AG09319 (cell line): ENCODE data around the gene KCNQ2.

ENCODE experiments used
- DNase-seq: peaks from one replicate; pipeline ENCODE4 v3.0.0-alpha.2; 2010; ENCODE audit warnings: low read depth; ENCODE audit errors: extremely low read depth
- CTCF ChIP-seq: IDR thresholded peaks from 2 replicates; pipeline ENCODE4 v1.5.1; 2011; ENCODE audit warnings: low read depth, mild to moderate bottlenecking, inconsistent platforms, low read length, moderate library complexity

Gene KCNQ2

GRCh38 chr20:63413963-63414684 is 58.3 kb downstream of the KCNQ2 start:
- no peak for DNase-seq
- no peak for TF ChIP-seq CTCF

GRCh38 chr20:63413323-63413722 is 59.1 kb downstream of the KCNQ2 start:
- DNase-seq: no peak
- TF ChIP-seq CTCF: no peak

- no peak for TF ChIP-seq CTCF
- no peak for DNase-seq
These were observed 59.6 kb downstream of the KCNQ2 start for GRCh38 chr20:63412889-63413288.

- no peak for DNase-seq
- TF ChIP-seq CTCF: no peak
These were observed 60.4 kb downstream of the KCNQ2 start for GRCh38 chr20:63411898-63412631.

GRCh38 chr20:63411151-63411897 is 61.1 kb downstream of the KCNQ2 start:
- TF ChIP-seq CTCF: no peak
- no peak for DNase-seq

- no peak for TF ChIP-seq CTCF
- DNase-seq: no peak
These were observed 62.5 kb downstream of the KCNQ2 start for GRCh38 chr20:63409834-63410435.
